ENCODE results near the gene WDR93.

WDR93 gene

GRCh38 chr15:89768071-89768500, 77.5 kb downstream of the WDR93 start:
- no peak for DNase-seq
- CTCF ChIA-PET, result interaction anchor here (1.3 to 1.8 kb wide), 2 partner anchors 28 to 107 kb away, joined by 4 to 10 read pairs; no protein-coding TSS in a partner anchor
- H3K4me1 Mint-ChIP-seq, result no peaks in the 10 kb centered on the region
- no peak overlapping the region for H3K4me3 Mint-ChIP-seq
- no peak overlapping the region for H3K27ac Mint-ChIP-seq
- H3K9me3 Mint-ChIP-seq, result no peaks in the 10 kb centered on the region
- no peaks in the 10 kb centered on the region for H3K36me3 Mint-ChIP-seq
- H3K27me3 Mint-ChIP-seq, result peaks cover 13% of the 10 kb centered on the region

- no peaks in the 10 kb centered on the region for H3K4me1 Mint-ChIP-seq
- H3K36me3 Mint-ChIP-seq, result no peaks in the 10 kb centered on the region
- H3K27ac Mint-ChIP-seq, result no peak overlapping the region
- no peak overlapping the region for H3K4me3 Mint-ChIP-seq
- peaks cover 20% of the 10 kb centered on the region for H3K27me3 Mint-ChIP-seq
- CTCF ChIA-PET, result no interaction called here
- H3K9me3 Mint-ChIP-seq, result no peaks in the 10 kb centered on the region
- DNase-seq, result no peak
Observed at GRCh38 chr15:89769366-89769765, 78.8 kb downstream of the WDR93 start.

- no peaks in the 10 kb centered on the region for H3K36me3 Mint-ChIP-seq
- CTCF ChIA-PET, result interaction anchor here (0.9 to 1.5 kb wide), 3 partner anchors 9 to 105 kb away, joined by 3 to 4 read pairs (median 3); no protein-coding TSS in a partner anchor
- H3K4me1 Mint-ChIP-seq, result no peaks in the 10 kb centered on the region
- H3K4me3 Mint-ChIP-seq, result no peak overlapping the region
- no peak overlapping the region for H3K27ac Mint-ChIP-seq
- H3K27me3 Mint-ChIP-seq, result peaks cover 21% of the 10 kb centered on the region
- H3K9me3 Mint-ChIP-seq, result no peaks in the 10 kb centered on the region
- DNase-seq, result no peak
Observed at GRCh38 chr15:89770041-89770440, 79.4 kb downstream of the WDR93 start.

- Mint-ChIP-seq H3K4me1 (peaks cover 2% of the 10 kb centered on the region), H3K4me3 (no peak overlapping the region), H3K9me3 (no peaks in the 10 kb centered on the region), H3K27me3 (peaks cover 40% of the 10 kb centered on the region), H3K27ac (no peak overlapping the region), H3K36me3 (no peaks in the 10 kb centered on the region)
- DNase-seq, result no peak
- CTCF ChIA-PET, result interaction anchor here (0.6 to 1.7 kb wide), 3 partner anchors 13 to 520 kb away, joined by 3 to 4 read pairs (median 3); no protein-coding TSS in a partner anchor
Observed at GRCh38 chr15:89772932-89773583, 82.4 kb downstream of the WDR93 start.

DNA sequence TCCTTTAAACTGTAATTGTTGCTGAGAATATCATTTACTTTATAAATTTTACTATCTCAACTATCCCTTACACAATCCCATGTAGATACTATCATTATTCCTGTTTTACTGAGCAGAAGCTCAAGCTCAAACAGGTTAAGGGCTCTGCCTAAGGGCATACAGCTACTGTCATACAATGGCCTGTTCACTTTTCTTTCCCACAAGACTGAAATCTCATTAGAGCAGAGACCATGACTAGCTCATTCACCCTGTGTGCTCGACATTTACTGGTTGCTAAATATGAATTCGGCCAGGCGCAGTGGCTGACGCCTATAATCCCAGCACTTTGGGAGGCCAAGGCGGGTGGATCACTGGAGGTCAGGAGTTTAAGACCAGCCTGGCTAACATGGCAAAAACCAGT, 83.9 kb downstream of the WDR93 start:
- Mint-ChIP-seq H3K4me3 (no peak overlapping the region), H3K27me3 (peaks cover 50% of the 10 kb centered on the region), H3K27ac (no peak overlapping the region), H3K36me3 (no peaks in the 10 kb centered on the region), H3K4me1 (peaks cover 2% of the 10 kb centered on the region), H3K9me3 (no peaks in the 10 kb centered on the region)
- CTCF ChIA-PET, result interaction anchor here (1.1 to 1.7 kb wide), 4 partner anchors 14 to 100 kb away, joined by 3 to 4 read pairs (median 3); no protein-coding TSS in a partner anchor
- no peak for DNase-seq

- no peak for DNase-seq
- peaks cover 6% of the 10 kb centered on the region for H3K4me1 Mint-ChIP-seq
- H3K4me3 Mint-ChIP-seq, result no peak overlapping the region
- H3K9me3 Mint-ChIP-seq, result no peaks in the 10 kb centered on the region
- no peak overlapping the region for H3K27ac Mint-ChIP-seq
- H3K27me3 Mint-ChIP-seq, result peaks cover 55% of the 10 kb centered on the region
- H3K36me3 Mint-ChIP-seq, result no peaks in the 10 kb centered on the region
- CTCF ChIA-PET, result no interaction called here
Observed at GRCh38 chr15:89775815-89776214, 85.2 kb downstream of the WDR93 start.

DNA sequence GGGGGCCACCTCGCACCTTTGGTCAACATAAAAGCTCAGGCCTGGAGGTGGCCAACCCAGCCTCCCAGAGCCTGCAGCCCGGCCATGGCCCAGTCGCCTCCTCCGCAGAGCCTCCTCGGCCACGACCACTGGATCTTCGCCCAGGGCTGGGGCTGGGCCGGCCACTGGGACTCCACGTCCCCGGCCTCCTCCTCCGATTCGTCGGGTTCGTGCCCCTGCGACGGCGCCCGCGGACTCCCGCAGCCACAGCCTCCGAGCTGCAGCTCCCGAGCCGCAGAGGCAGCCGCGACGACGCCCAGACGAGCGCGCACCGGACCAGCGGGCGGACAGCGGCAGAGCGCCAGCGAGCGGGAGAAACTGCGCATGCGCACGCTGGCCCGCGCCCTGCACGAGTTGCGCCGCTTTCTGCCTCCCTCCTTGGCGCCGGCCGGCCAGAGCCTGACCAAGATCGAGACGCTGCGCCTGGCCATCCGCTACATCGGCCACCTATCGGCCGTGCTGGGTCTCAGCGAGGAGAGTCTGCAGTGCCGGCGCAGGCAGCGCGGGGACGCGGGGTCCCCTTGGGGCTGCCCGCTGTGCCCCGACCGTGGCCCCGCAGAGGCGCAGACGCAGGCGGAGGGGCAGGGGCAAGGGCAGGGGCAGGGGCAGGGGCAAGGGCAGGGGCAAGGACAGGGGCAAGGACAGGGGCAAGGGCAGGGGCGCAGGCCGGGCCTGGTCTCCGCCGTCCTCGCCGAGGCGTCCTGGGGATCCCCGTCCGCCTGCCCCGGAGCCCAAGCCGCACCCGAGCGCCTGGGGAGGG, 85.9 kb downstream of the WDR93 start, which contains the start of gene MESP2:
MESP2 (plus strand) TSS at position 59 of the 799 bp plus-strand sequence; CDS start at position 85, 26 bp downstream.
- no peaks in the 10 kb centered on the region for H3K36me3 Mint-ChIP-seq
- H3K4me1 Mint-ChIP-seq, result peaks cover 10% of the 10 kb centered on the region
- H3K4me3 Mint-ChIP-seq, result peak within 1 kb of the TSS; percentile 56
- CTCF ChIA-PET, result interaction anchor here (2.2 kb wide), 1 partner anchor 16 kb away, joined by 7 read pairs; no protein-coding TSS in a partner anchor
- peak; percentile 62 for DNase-seq
- no peaks in the 10 kb centered on the region for H3K9me3 Mint-ChIP-seq
- peaks cover 61% of the 10 kb centered on the region for H3K27me3 Mint-ChIP-seq
- H3K27ac Mint-ChIP-seq, result no peak within 1 kb of the TSS

DNA sequence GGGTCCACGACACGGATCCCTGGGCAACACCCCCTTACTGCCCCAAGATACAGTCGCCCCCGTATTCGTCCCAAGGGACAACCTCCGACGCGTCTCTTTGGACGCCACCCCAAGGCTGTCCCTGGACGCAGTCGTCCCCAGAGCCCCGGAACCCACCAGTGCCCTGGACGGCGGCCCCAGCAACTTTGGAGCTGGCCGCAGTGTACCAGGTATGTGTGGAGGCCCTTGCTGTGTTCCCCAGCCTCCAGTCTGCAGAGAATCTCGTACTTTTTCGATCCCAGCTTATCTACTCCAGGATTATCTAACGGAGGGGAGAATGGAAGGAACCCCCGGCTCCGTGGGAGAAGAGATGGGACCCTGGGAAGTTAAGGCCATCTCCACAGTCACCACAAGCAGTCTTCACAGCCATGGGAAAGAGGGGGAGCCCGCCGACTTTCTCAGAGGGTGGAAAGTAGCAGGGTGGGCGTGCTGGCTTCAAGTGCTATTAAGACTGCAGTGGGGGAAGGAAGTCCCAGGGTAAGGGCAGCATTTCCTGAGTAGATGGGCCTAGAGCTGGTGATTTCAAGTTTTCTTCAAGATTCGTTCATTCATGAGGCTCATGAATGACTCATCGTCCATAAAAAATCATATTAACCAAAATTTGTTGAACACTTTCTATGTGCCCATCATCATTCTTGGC, 86.6 kb downstream of the WDR93 start:
- CTCF ChIA-PET, result interaction anchor here (2.2 kb wide), 1 partner anchor 16 kb away, joined by 7 read pairs; no protein-coding TSS in a partner anchor
- H3K9me3 Mint-ChIP-seq, result no peaks in the 10 kb centered on the region
- no peak overlapping the region for H3K27ac Mint-ChIP-seq
- no peak for DNase-seq
- peaks cover 10% of the 10 kb centered on the region for H3K4me1 Mint-ChIP-seq
- peak overlapping the region; percentile 26 for H3K4me3 Mint-ChIP-seq
- no peaks in the 10 kb centered on the region for H3K36me3 Mint-ChIP-seq
- H3K27me3 Mint-ChIP-seq, result peaks cover 63% of the 10 kb centered on the region

GRCh38 chr15:89777782-89778380, 87.3 kb downstream of the WDR93 start:
- H3K4me3 Mint-ChIP-seq, result no peak overlapping the region

GRCh38 chr15:89778861-89779260, 88.2 kb downstream of the WDR93 start:
- CTCF ChIA-PET, result interaction anchor here (2.2 kb wide), 1 partner anchor 18 kb away, joined by 7 read pairs; no protein-coding TSS in a partner anchor
- DNase-seq, result peak; percentile 17
- Mint-ChIP-seq H3K27me3 (peaks cover 58% of the 10 kb centered on the region), H3K9me3 (no peaks in the 10 kb centered on the region), H3K4me1 (peaks cover 10% of the 10 kb centered on the region), H3K27ac (no peak overlapping the region), H3K4me3 (no peak overlapping the region), H3K36me3 (no peaks in the 10 kb centered on the region)

More at GRCh38 chr15:89777782-89778380, 87.3 kb downstream of the WDR93 start:
- peaks cover 10% of the 10 kb centered on the region for H3K4me1 Mint-ChIP-seq
- CTCF ChIA-PET, result interaction anchor here (2.2 kb wide), 1 partner anchor 17 kb away, joined by 7 read pairs; no protein-coding TSS in a partner anchor
- no peaks in the 10 kb centered on the region for H3K36me3 Mint-ChIP-seq
- DNase-seq, result no peak
- H3K27ac Mint-ChIP-seq, result no peak overlapping the region
- no peaks in the 10 kb centered on the region for H3K9me3 Mint-ChIP-seq
- peaks cover 62% of the 10 kb centered on the region for H3K27me3 Mint-ChIP-seq

DNA sequence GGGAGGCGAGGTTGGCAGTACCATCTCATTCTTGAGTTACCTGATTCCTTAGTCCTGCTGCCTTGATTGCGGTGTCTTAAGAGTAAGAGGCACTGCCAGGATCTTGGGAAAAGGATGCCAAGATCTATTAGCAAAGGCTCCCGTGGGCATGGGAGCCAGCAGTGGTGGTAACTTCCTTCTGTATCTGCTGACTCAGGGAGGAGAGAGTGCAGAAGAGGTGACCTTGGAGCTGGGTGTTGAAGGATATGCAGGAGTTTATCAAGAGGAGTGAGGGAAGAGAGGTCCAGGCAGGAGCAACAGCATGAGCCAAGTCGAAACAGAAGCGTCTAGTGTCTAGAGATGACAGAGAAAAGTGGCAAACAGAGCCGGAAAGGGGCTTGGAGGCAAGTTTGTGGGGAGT, 90.0 kb downstream of the WDR93 start:
- H3K4me3 Mint-ChIP-seq, result no peak overlapping the region
- no peak for DNase-seq
- H3K4me1 Mint-ChIP-seq, result peaks cover 10% of the 10 kb centered on the region
- H3K36me3 Mint-ChIP-seq, result no peaks in the 10 kb centered on the region
- no peaks in the 10 kb centered on the region for H3K9me3 Mint-ChIP-seq
- CTCF ChIA-PET, result interaction anchor here (1.0 to 1.9 kb wide), 4 partner anchors 20 to 107 kb away, joined by 3 to 6 read pairs (median 4); no protein-coding TSS in a partner anchor
- peaks cover 49% of the 10 kb centered on the region for H3K27me3 Mint-ChIP-seq
- H3K27ac Mint-ChIP-seq, result no peak overlapping the region

- Mint-ChIP-seq H3K4me1 (peaks cover 10% of the 10 kb centered on the region), H3K36me3 (no peaks in the 10 kb centered on the region), H3K9me3 (no peaks in the 10 kb centered on the region), H3K27me3 (peaks cover 45% of the 10 kb centered on the region), H3K4me3 (no peak overlapping the region), H3K27ac (no peak overlapping the region)
- CTCF ChIA-PET, result interaction anchor here (1.0 to 1.9 kb wide), 4 partner anchors 20 to 107 kb away, joined by 3 to 6 read pairs (median 4); no protein-coding TSS in a partner anchor
- DNase-seq, result peak; percentile 20
Observed at GRCh38 chr15:89781055-89781454, 90.4 kb downstream of the WDR93 start.

DNA sequence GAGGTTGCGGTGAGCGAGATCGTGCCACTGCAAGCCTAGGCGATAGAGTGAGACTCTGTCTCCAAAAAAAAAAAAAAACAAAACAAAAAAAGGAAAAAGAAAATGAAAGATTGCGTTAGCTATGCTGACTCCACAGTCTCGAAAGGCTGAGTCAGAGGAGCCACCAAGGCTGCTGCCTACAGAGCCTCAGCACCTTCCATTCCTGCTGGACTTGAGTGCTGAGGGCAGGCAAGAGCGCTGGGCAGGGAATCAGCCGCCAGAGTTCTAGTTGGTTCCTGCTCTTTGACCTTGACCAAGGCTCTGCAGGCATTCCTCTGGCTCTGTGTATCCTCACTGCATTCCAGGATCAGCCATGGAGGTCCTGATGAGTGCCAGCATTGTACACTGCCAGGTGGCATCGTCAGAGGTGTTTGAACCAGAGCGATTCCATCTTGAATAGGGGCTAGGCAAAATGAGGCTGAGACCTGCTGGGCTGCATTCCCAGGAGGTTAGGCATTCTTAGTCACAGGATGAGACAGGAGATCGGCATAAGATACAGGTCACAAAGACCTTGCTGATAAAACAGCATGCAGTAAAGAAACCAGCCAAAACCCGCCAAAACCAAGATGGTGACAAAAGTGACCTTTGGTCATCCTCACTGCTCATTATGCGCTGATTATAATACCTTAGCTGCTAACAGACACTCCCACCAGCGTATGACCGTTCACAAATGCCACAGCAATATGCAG, 91.4 kb downstream of the WDR93 start:
- Mint-ChIP-seq H3K4me3 (no peak overlapping the region), H3K36me3 (no peaks in the 10 kb centered on the region), H3K27me3 (peaks cover 35% of the 10 kb centered on the region), H3K4me1 (peaks cover 9% of the 10 kb centered on the region), H3K9me3 (no peaks in the 10 kb centered on the region), H3K27ac (no peak overlapping the region)
- peak; percentile 14 for DNase-seq
- CTCF ChIA-PET, result interaction anchor here (1.0 kb wide), 1 partner anchor 106 kb away, joined by 3 read pairs; no protein-coding TSS in a partner anchor

Data from activated naive CD4-positive, alpha-beta T cell treated with anti-CD3 and anti-CD28 coated beads, Interleukin-2, amount 10 ng/mL, durations not matched to agents 7 days and 5 days (primary cell).